ENCODE data around the gene SLC6A3. TPM values are rescaled to one million over a fixed set of nuclear protein-coding genes. Genes with fewer than 3 reads are reported as not detected.

SLC6A3 gene
- total RNA-seq, 4 donors from 2014 or later = 0.16 TPM; not detected in 3

- no peak overlapping the region for H3K4me3 ChIP-seq
- no peak overlapping the region for H3K27ac ChIP-seq
- no peaks in the 10 kb centered on the region for H3K36me3 ChIP-seq
- 64% methylated on average over 11 of the region's 11 CpGs for WGBS
- H3K27me3 ChIP-seq = peaks cover 73% of the 10 kb centered on the region
- H3K4me1 ChIP-seq = no peaks in the 10 kb centered on the region
- no peak for TF ChIP-seq POLR2AphosphoS5 (IDR thresholded peaks at IDR 0.05)
- no peak for TF ChIP-seq POLR2A (IDR thresholded peaks at IDR 0.05)
- TF ChIP-seq CTCF (IDR thresholded peaks at IDR 0.05) = no peak
- no peak for TF ChIP-seq EP300 (IDR thresholded peaks at IDR 0.05)
- no peaks in the 10 kb centered on the region for H3K9me3 ChIP-seq
- DNase-seq (ENCODE audit: low spot score in 2 of 2) = no peak
Observed at GRCh38 chr5:1392261-1392660, 53.0 kb downstream of the SLC6A3 start.

GRCh38 chr5:1391691-1392090 is 53.5 kb downstream of the SLC6A3 start:
- WGBS = no CpG with 5 or more reads among the region's 11 CpGs
- Histone ChIP-seq H3K4me3 (no peak overlapping the region), H3K27me3 (peaks cover 68% of the 10 kb centered on the region), H3K9me3 (no peaks in the 10 kb centered on the region), H3K27ac (no peak overlapping the region), H3K36me3 (no peaks in the 10 kb centered on the region), H3K4me1 (peaks cover 3% of the 10 kb centered on the region)
- no peak for DNase-seq (ENCODE audit: low spot score in 2 of 2)
- TF ChIP-seq POLR2A (IDR thresholded peaks at IDR 0.05) = no peak
- TF ChIP-seq EP300 (IDR thresholded peaks at IDR 0.05) = no peak
- no peak for TF ChIP-seq CTCF (IDR thresholded peaks at IDR 0.05)
- no peak for TF ChIP-seq POLR2AphosphoS5 (IDR thresholded peaks at IDR 0.05)

- no peak overlapping the region for H3K4me3 ChIP-seq
- DNase-seq (ENCODE audit: low spot score in 2 of 2) = no peak
- no peak overlapping the region for H3K27ac ChIP-seq
- H3K4me1 ChIP-seq = peaks cover 10% of the 10 kb centered on the region
- peaks cover 62% of the 10 kb centered on the region for H3K27me3 ChIP-seq
- no peaks in the 10 kb centered on the region for H3K9me3 ChIP-seq
- 64% methylated on average over 12 of the region's 21 CpGs for WGBS
- TF ChIP-seq POLR2AphosphoS5 (IDR thresholded peaks at IDR 0.05) (no peak), CTCF (IDR thresholded peaks at IDR 0.05) (no peak), EP300 (IDR thresholded peaks at IDR 0.05) (no peak), POLR2A (IDR thresholded peaks at IDR 0.05) (no peak)
- no peaks in the 10 kb centered on the region for H3K36me3 ChIP-seq
Observed at GRCh38 chr5:1390861-1391600, 54.2 kb downstream of the SLC6A3 start.

GRCh38 chr5:1390333-1390732 is 54.9 kb downstream of the SLC6A3 start:
- TF ChIP-seq CTCF (IDR thresholded peaks at IDR 0.05) = no peak
- WGBS = 62% methylated on average over 2 of the region's 7 CpGs
- H3K4me1 ChIP-seq = peaks cover 17% of the 10 kb centered on the region
- H3K9me3 ChIP-seq = no peaks in the 10 kb centered on the region
- H3K36me3 ChIP-seq = no peaks in the 10 kb centered on the region
- H3K27ac ChIP-seq = no peak overlapping the region
- no peak for DNase-seq (ENCODE audit: low spot score in 2 of 2)
- peaks cover 55% of the 10 kb centered on the region for H3K27me3 ChIP-seq
- no peak overlapping the region for H3K4me3 ChIP-seq

- no peaks in the 10 kb centered on the region for H3K36me3 ChIP-seq
- H3K4me3 ChIP-seq = no peak overlapping the region
- H3K27me3 ChIP-seq = peaks cover 36% of the 10 kb centered on the region
- peaks cover 17% of the 10 kb centered on the region for H3K4me1 ChIP-seq
- TF ChIP-seq POLR2AphosphoS5 (IDR thresholded peaks at IDR 0.05) (no peak), EP300 (IDR thresholded peaks at IDR 0.05) (no peak), CTCF (IDR thresholded peaks at IDR 0.05) (no peak), POLR2A (IDR thresholded peaks at IDR 0.05) (no peak)
- no peaks in the 10 kb centered on the region for H3K9me3 ChIP-seq
- no peak for DNase-seq (ENCODE audit: low spot score in 2 of 2)
- no peak overlapping the region for H3K27ac ChIP-seq
- 95% methylated on average over 4 of the region's 4 CpGs for WGBS
Observed at GRCh38 chr5:1388383-1388967, 56.8 kb downstream of the SLC6A3 start.

Data from suprapubic skin (tissue), 4 donors.